Activated CD4-positive, alpha-beta T cell treated with anti-CD3 and anti-CD28 coated beads, Interleukin-2, amount 50 U/mL, for 1 hour (primary cell): Measurements from ENCODE around the gene MAML2.

ENCODE experiments used
- DNase-seq: peaks from one replicate; pipeline ENCODE4 v3.0.0-alpha.2; 2020

The MAML2 gene

GRCh38 chr11:96114178-96115064 lies 228.6 kb downstream of the MAML2 start:
- DNase-seq = no peak

GRCh38 chr11:96113193-96113681 lies 229.8 kb downstream of the MAML2 start:
- DNase-seq = no peak

GRCh38 chr11:96112192-96113128 lies 230.5 kb downstream of the MAML2 start:
- DNase-seq = no peak

GRCh38 chr11:96111308-96111707 lies 231.7 kb downstream of the MAML2 start:
- no peak for DNase-seq

GRCh38 chr11:96110302-96110701 lies 232.7 kb downstream of the MAML2 start:
- no peak for DNase-seq

GRCh38 chr11:96109331-96110030 lies 233.5 kb downstream of the MAML2 start:
- DNase-seq = no peak

GRCh38 chr11:96107143-96107824 lies 235.7 kb downstream of the MAML2 start:
- DNase-seq = no peak

GRCh38 chr11:96106645-96107044 lies 236.3 kb downstream of the MAML2 start:
- no peak for DNase-seq

- no peak for DNase-seq
Observed at GRCh38 chr11:96105944-96106343, 237.1 kb downstream of the MAML2 start.

- DNase-seq = no peak
Observed at GRCh38 chr11:96105197-96105895, 237.6 kb downstream of the MAML2 start.

- no peak for DNase-seq
Observed at GRCh38 chr11:96104496-96104895, 238.5 kb downstream of the MAML2 start.

GRCh38 chr11:96103721-96104120 lies 239.3 kb downstream of the MAML2 start:
- no peak for DNase-seq

GRCh38 chr11:96103102-96103501 lies 239.9 kb downstream of the MAML2 start:
- DNase-seq = no peak

- DNase-seq = no peak
Observed at GRCh38 chr11:96102664-96103078, 240.3 kb downstream of the MAML2 start.

GRCh38 chr11:96101146-96101545 lies 241.8 kb downstream of the MAML2 start:
- DNase-seq = no peak

GRCh38 chr11:96098511-96099241 lies 244.3 kb downstream of the MAML2 start:
- DNase-seq = no peak

GRCh38 chr11:96097844-96098421 lies 245.1 kb downstream of the MAML2 start:
- DNase-seq = no peak

- no peak for DNase-seq
Observed at GRCh38 chr11:96096360-96096759, 246.6 kb downstream of the MAML2 start.

- DNase-seq = no peak
Observed at GRCh38 chr11:96095884-96096303, 247.1 kb downstream of the MAML2 start.

GRCh38 chr11:96094156-96094555 lies 248.8 kb downstream of the MAML2 start:
- DNase-seq = no peak
